ENCODE measurements around the gene APPL2. TPM values are rescaled to one million over a fixed set of nuclear protein-coding genes. Genes with fewer than 3 reads are reported as not detected.

APPL2 gene
- total RNA-seq, 1 experiment from 2014 or later = 16.1 TPM

- ChIA-PET CTCF (no interaction called here), POLR2A (no interaction called here)
- DNase-seq (ENCODE audit: low spot score) = no peak
- no peak for TF ChIP-seq SOX15 (CRISPR knock-in tag; IDR thresholded peaks at IDR 0.05)
- no peak for TF ChIP-seq ATF6 (CRISPR knock-in tag; IDR thresholded peaks at IDR 0.05)
- TF ChIP-seq FOXK1 (CRISPR knock-in tag; IDR thresholded peaks at IDR 0.05) = no peak
- TF ChIP-seq FOXJ3 (CRISPR knock-in tag; IDR thresholded peaks at IDR 0.05; ENCODE audit: borderline replicate concordance) = no peak
- no peak for TF ChIP-seq RELA (CRISPR knock-in tag; IDR thresholded peaks at IDR 0.05; ENCODE audit: borderline replicate concordance)
- TF ChIP-seq ESRRA (CRISPR knock-in tag; IDR thresholded peaks at IDR 0.05; ENCODE audit: borderline replicate concordance) = no peak
- no peak for TF ChIP-seq NFE2L1 (CRISPR knock-in tag; IDR thresholded peaks at IDR 0.05)
- no peak for TF ChIP-seq ZNF532 (CRISPR knock-in tag; IDR thresholded peaks at IDR 0.05; ENCODE audit: borderline replicate concordance)
- TF ChIP-seq STAT6 (CRISPR knock-in tag; conservative IDR thresholded peaks at IDR 0.05; ENCODE audit: low read depth) = no peak
- TF ChIP-seq PRRX2 (CRISPR knock-in tag; IDR thresholded peaks at IDR 0.05) = no peak
- no peak for TF ChIP-seq ARID4B (CRISPR knock-in tag; IDR thresholded peaks at IDR 0.05; ENCODE audit: borderline replicate concordance)
- TF ChIP-seq ZBTB43 (CRISPR knock-in tag; IDR thresholded peaks at IDR 0.05) = no peak
- no peak for TF ChIP-seq SMAD3 (CRISPR knock-in tag; IDR thresholded peaks at IDR 0.05; ENCODE audit: borderline replicate concordance)
- TF ChIP-seq ZNF671 (CRISPR knock-in tag; IDR thresholded peaks at IDR 0.05) = no peak
- no peak for TF ChIP-seq OVOL2 (CRISPR knock-in tag; IDR thresholded peaks at IDR 0.05; ENCODE audit: borderline replicate concordance)
- no peak for TF ChIP-seq ZBTB21 (CRISPR knock-in tag; IDR thresholded peaks at IDR 0.05; ENCODE audit: borderline replicate concordance)
- TF ChIP-seq ZNF425 (CRISPR knock-in tag; conservative IDR thresholded peaks at IDR 0.05) = no peak
- Mint-ChIP-seq H3K27me3 (ENCODE audit: low read depth) (no peaks in the 10 kb centered on the region), H3K4me3 (no peak overlapping the region), H3K9me3 (no peaks in the 10 kb centered on the region), H3K36me3 (peaks cover 22% of the 10 kb centered on the region), H3K27ac (no peak overlapping the region), H3K4me1 (no peaks in the 10 kb centered on the region)
- no peak for ATAC-seq
These were observed 64.1 kb downstream of the APPL2 start for GRCh38 chr12:105171691-105172436.
